VCaP (cell line): Measurements from ENCODE around the gene LIMK1.

ENCODE experiments used
- H3K27ac ChIP-seq: fragments of 450-650 bp; 2 replicates; pipeline ENCODE4 v1.5.1; 2017
- CTCF ChIP-seq: fragments of 450-650 bp; conservative IDR thresholded peaks from 2 replicates; pipeline ENCODE4 v1.5.1; 2017; ENCODE audit warnings: mild to moderate bottlenecking, moderate library complexity

LIMK1 gene

GRCh38 chr7:74051193-74051592 is 32.4 kb upstream of the LIMK1 start:
- TF ChIP-seq CTCF = no peak
- H3K27ac ChIP-seq = no peak overlapping the region

- no peak overlapping the region for H3K27ac ChIP-seq
- TF ChIP-seq CTCF = peak; percentile 73
Measured at GRCh38 chr7:74051629-74052410, 31.8 kb upstream of the LIMK1 start.

GRCh38 chr7:74052628-74053027 is 31.0 kb upstream of the LIMK1 start:
- H3K27ac ChIP-seq = no peak overlapping the region
- TF ChIP-seq CTCF = no peak

- TF ChIP-seq CTCF = no peak
- no peak overlapping the region for H3K27ac ChIP-seq
Measured at GRCh38 chr7:74053589-74054186, 29.9 kb upstream of the LIMK1 start.

GRCh38 chr7:74056096-74056915 is 27.3 kb upstream of the LIMK1 start:
- H3K27ac ChIP-seq = no peak overlapping the region
- no peak for TF ChIP-seq CTCF

- TF ChIP-seq CTCF = no peak
Measured at GRCh38 chr7:74057216-74057925, 26.2 kb upstream of the LIMK1 start.

GRCh38 chr7:74057987-74058386 is 25.6 kb upstream of the LIMK1 start:
- no peak for TF ChIP-seq CTCF
- H3K27ac ChIP-seq = no peak overlapping the region

More at GRCh38 chr7:74057216-74057925, 26.2 kb upstream of the LIMK1 start:
- H3K27ac ChIP-seq = no peak overlapping the region
